Astrocyte (in vitro differentiated cells and primary cell): ENCODE measurements around the gene ENOPH1. TPM values are rescaled to one million over a fixed set of nuclear protein-coding genes. Genes with fewer than 3 reads are reported as not detected.
A peak's percentile ranks its signal among the peaks of the same experiment; 100 is the strongest.

ENCODE experiments used
- DNase-seq: peaks from one replicate; pipeline ENCODE4 v3.0.0-alpha.2; 2010; ENCODE audit warnings: low read depth
- FAIRE-seq: peaks from 2 replicates; lab custom pipeline; 2011; peaks lifted over from hg19 to GRCh38; lab: Jason Lieb, UNC
- H2AFZ ChIP-seq: 2 replicates; pipeline ENCODE4 v1.6.0; 2012; ENCODE audit warnings: low read depth, low read length, inconsistent platforms
- H3K27ac ChIP-seq: 2 replicates; pipeline ENCODE4 v1.5.1; 2011; ENCODE audit warnings: low read depth, low read length, inconsistent platforms
- H3K27me3 ChIP-seq: 2 replicates; pipeline ENCODE4 v1.6.0; 2011; ENCODE audit warnings: low read length, inconsistent platforms; ENCODE audit not compliant: insufficient read depth
- H3K36me3 ChIP-seq: 2 replicates; pipeline ENCODE4 v1.5.1; 2011; ENCODE audit warnings: low read length, inconsistent platforms; ENCODE audit not compliant: insufficient read depth
- H3K4me1 ChIP-seq: 2 replicates; pipeline ENCODE4 v1.5.1; 2011; ENCODE audit warnings: low read length, inconsistent platforms; ENCODE audit not compliant: insufficient read depth
- H3K4me2 ChIP-seq: 2 replicates; pipeline ENCODE4 v1.6.0; 2012; ENCODE audit warnings: low read length, inconsistent platforms
- H3K4me3 ChIP-seq: 2 replicates; pipeline ENCODE4 v1.5.1; 2011; ENCODE audit warnings: low read depth, mild to moderate bottlenecking, low read length, inconsistent platforms; ENCODE audit not compliant: insufficient read depth
- H3K79me2 ChIP-seq: 2 replicates; pipeline ENCODE4 v1.6.0; 2012; ENCODE audit warnings: mild to moderate bottlenecking, low read length, inconsistent platforms; ENCODE audit not compliant: insufficient read depth
- H3K9ac ChIP-seq: 2 replicates; pipeline ENCODE4 v1.6.0; 2012; ENCODE audit warnings: mild to moderate bottlenecking, low read length, inconsistent platforms
- H3K9me3 ChIP-seq: 2 replicates; pipeline ENCODE4 v1.5.1; 2012; ENCODE audit warnings: low read depth, mild to moderate bottlenecking, low read length, inconsistent platforms; ENCODE audit not compliant: insufficient read depth
- H4K20me1 ChIP-seq: 2 replicates; pipeline ENCODE4 v1.6.0; 2012; ENCODE audit warnings: low read length, inconsistent platforms; ENCODE audit not compliant: insufficient read depth
- H3K27ac Mint-ChIP-seq: one replicate; pipeline ENCODE4 v1.8.0; 2021; ENCODE audit warnings: mild to moderate bottlenecking, mixed read lengths; ENCODE audit not compliant: unreplicated experiment
- H3K27me3 Mint-ChIP-seq: one replicate; pipeline ENCODE4 v1.8.0; 2021; ENCODE audit warnings: low read depth, mixed read lengths; ENCODE audit not compliant: unreplicated experiment
- H3K36me3 Mint-ChIP-seq: one replicate; pipeline ENCODE4 v1.8.0; 2021; ENCODE audit warnings: low read depth, mixed read lengths; ENCODE audit not compliant: unreplicated experiment
- H3K4me1 Mint-ChIP-seq: one replicate; pipeline ENCODE4 v1.8.0; 2021; ENCODE audit warnings: low read depth, mixed read lengths; ENCODE audit not compliant: unreplicated experiment
- H3K4me3 Mint-ChIP-seq: one replicate; pipeline ENCODE4 v1.8.0; 2021; ENCODE audit warnings: mild to moderate bottlenecking, moderate library complexity, mixed read lengths; ENCODE audit not compliant: unreplicated experiment
- H3K9me3 Mint-ChIP-seq: one replicate; pipeline ENCODE4 v1.8.0; 2021; ENCODE audit warnings: mild to moderate bottlenecking, mixed read lengths; ENCODE audit not compliant: unreplicated experiment
- CTCF ChIP-seq: IDR thresholded peaks from 2 replicates; pipeline ENCODE4 v1.5.1; 2011; ENCODE audit warnings: low read depth, mild to moderate bottlenecking, inconsistent platforms, low read length, moderate library complexity; ENCODE audit not compliant: insufficient read depth
- EZH2 ChIP-seq: IDR thresholded peaks from 2 replicates; pipeline ENCODE4 v1.6.1; 2012; ENCODE audit warnings: mild to moderate bottlenecking, low read length, inconsistent platforms; ENCODE audit not compliant: insufficient read depth
- total RNA-seq: library from RNA; stranded (reverse); gene quantifications from 2 replicates; pipeline ENCODE4 v1.2.1, GENCODE V29; 2021

The ENOPH1 gene
- total RNA-seq, 1 donor from 2014 or later: 32.6 TPM

- Histone ChIP-seq H3K4me2 (peak overlapping the region; percentile 95), H4K20me1 (peaks cover 77% of the 10 kb centered on the region), H3K27ac (peak overlapping the region; percentile 98), H3K27me3 (no peaks in the 10 kb centered on the region), H3K4me3 (peak overlapping the region; percentile 99), H3K4me1 (peaks cover 30% of the 10 kb centered on the region), H3K9me3 (no peaks in the 10 kb centered on the region), H3K36me3 (peaks cover 44% of the 10 kb centered on the region), H2AFZ (peak overlapping the region; percentile 61), H3K9ac (peak overlapping the region; percentile 98), H3K79me2 (peaks cover 91% of the 10 kb centered on the region)
- H3K4me3 Mint-ChIP-seq: peak overlapping the region; percentile 97
- no peaks in the 10 kb centered on the region for H3K9me3 Mint-ChIP-seq
- FAIRE-seq (no peak), DNase-seq (peak; percentile 60)
- peak overlapping the region; percentile 99 for H3K27ac Mint-ChIP-seq
- peaks cover 19% of the 10 kb centered on the region for H3K36me3 Mint-ChIP-seq
- TF ChIP-seq EZH2: no peak
- peak; percentile 64 for TF ChIP-seq CTCF
- no peaks in the 10 kb centered on the region for H3K27me3 Mint-ChIP-seq
- H3K4me1 Mint-ChIP-seq: peaks cover 29% of the 10 kb centered on the region
These were observed 1.2 kb upstream of the ENOPH1 start for GRCh38 chr4:82428969-82429727.

GRCh38 chr4:82429728-82430192, 630 bp upstream of the ENOPH1 start:
- Histone ChIP-seq H3K9ac (peak overlapping the region; percentile 98), H4K20me1 (peaks cover 74% of the 10 kb centered on the region), H3K27me3 (no peaks in the 10 kb centered on the region), H3K36me3 (peaks cover 38% of the 10 kb centered on the region), H3K4me3 (peak overlapping the region; percentile 99), H3K79me2 (peaks cover 94% of the 10 kb centered on the region), H3K27ac (peak overlapping the region; percentile 98), H3K4me2 (peak overlapping the region; percentile 95), H3K9me3 (no peaks in the 10 kb centered on the region), H3K4me1 (peaks cover 24% of the 10 kb centered on the region), H2AFZ (peak overlapping the region; percentile 61)
- Mint-ChIP-seq H3K36me3 (peaks cover 17% of the 10 kb centered on the region), H3K4me1 (peaks cover 23% of the 10 kb centered on the region), H3K4me3 (peak overlapping the region; percentile 97), H3K9me3 (no peaks in the 10 kb centered on the region), H3K27ac (peak overlapping the region; percentile 99), H3K27me3 (no peaks in the 10 kb centered on the region)
- DNase-seq (peak; percentile 32), FAIRE-seq (no peak)
- TF ChIP-seq EZH2 (no peak), CTCF (no peak)
